ENCODE measurements around the gene DMPK. TPM values are rescaled to one million over a fixed set of nuclear protein-coding genes. Genes with fewer than 3 reads are reported as not detected.

Gene DMPK
- total and polyA plus RNA-seq, 9 of the 15 experiments (the other 6 are each of a cell fraction or from before 2014, with no cell fraction given) = 0.24 to 31.3 (median 7.3) TPM

GRCh38 chr19:45804140-45804958 lies 22.1 kb upstream of the DMPK start:
- Histone ChIP-seq H3K27ac (ENCODE audit: extremely low read depth, low read depth, low read length) (no peak overlapping the region), H3K4me2 (ENCODE audit: insufficient read depth, low read length) (no peak overlapping the region), H3K9me1 (ENCODE audit: control insufficient read depth, insufficient read depth, low read length) (no peaks in the 10 kb centered on the region), H3K79me2 (ENCODE audit: control insufficient read depth, insufficient read depth, low read length) (no peaks in the 10 kb centered on the region), H3K4me1 (replicated peaks in 1 of 2; ENCODE audit: control insufficient read depth in 2 of 2, insufficient read depth in 2 of 2, low read length in 2 of 2) (peaks cover 5 to 25% of the 10 kb centered on the region in 2 experiments; a peak in 4 of 5 replicates), H4K20me1 (replicated peaks; ENCODE audit: control insufficient read depth, insufficient read depth, low read length) (no peaks in the 10 kb centered on the region), H3K4me3 (no peak overlapping the region), H3K9ac (ENCODE audit: insufficient read depth in 1 of 2, low read depth in 2 of 2, low read length in 2 of 2) (0 out of 4 replicates have a peak overlapping the region, but pooled peaks of 1 of the 2 experiments have one; percentile 58), H2AFZ (ENCODE audit: low read depth, low read length) (no peak overlapping the region), H3K27me3 (ENCODE audit: control insufficient read depth in 2 of 2, insufficient read depth in 2 of 2, low read length in 2 of 2) (no peaks in the 10 kb centered on the region), H3K36me3 (ENCODE audit: control insufficient read depth, insufficient read depth, low read length) (no peaks in the 10 kb centered on the region), H3K9me3 (replicated peaks; ENCODE audit: control insufficient read depth, insufficient read depth, low read depth, low read length) (no peaks in the 10 kb centered on the region)
- ChIA-PET POLR2A (interaction anchor here (2.0 kb wide), 1 partner anchor 11 kb away, joined by 6 read pairs; the partner anchor contains the start of gene DMWD), CTCF (ENCODE audit: low intra/inter-chr PET ratio) (no interaction called here)
- no peak for DNase-seq (ENCODE audit: extremely low read depth in 1 of 4, low spot score in 3 of 4)
- intact Hi-C loops (cut with micrococcal nuclease) (no loop called here), in situ Hi-C loops (cut with MboI) (loop anchor here (10.0 kb wide), 1 partner anchor 200 kb away; no protein-coding TSS in a partner anchor)
- TF ChIP-seq TCF15 (CRISPR knock-in tag; IDR thresholded peaks at IDR 0.05) (no peak), ZNF76 (CRISPR knock-in tag; IDR thresholded peaks at IDR 0.05; ENCODE audit: borderline replicate concordance) (no peak)
- BruUV-seq (replicated peaks) = no TSS peak
- no peak for FAIRE-seq
- ATAC-seq = no peak
- 72% methylated on average over 43 of the region's 57 CpGs for WGBS (ENCODE audit: insufficient coverage, low coverage, missing lambda C conversion rate)

All from K562 (cell line).